Loucy (cell line): ENCODE measurements around the gene NAA35.

Experiments used
- CTCF ChIP-seq: fragments of 200-600 bp; sonication (generic); conservative IDR thresholded peaks from 2 replicates; pipeline ENCODE4 v1.5.1; 2014; ENCODE audit warnings: mild to moderate bottlenecking, antibody characterized with exemption, low read length
- EZH2phosphoT487 ChIP-seq: fragments of 200-600 bp; IDR thresholded peaks from 2 replicates; pipeline ENCODE4 v1.6.1; 2018; ENCODE audit warnings: antibody characterized with exemption, mild to moderate bottlenecking, moderate library complexity, borderline replicate concordance

GRCh38 chr9:86021166-86021565 lies 80.2 kb downstream of the NAA35 start:
- TF ChIP-seq CTCF (no peak), EZH2phosphoT487 (no peak)
